H1 (cell line): Measurements from ENCODE around the gene ARHGAP18. TPM values are rescaled to one million over a fixed set of nuclear protein-coding genes. Genes with fewer than 3 reads are reported as not detected.

ENCODE experiments used
- EP300 ChIP-seq, 2 experiments: IDR thresholded peaks; 1 replicate in 1 of 2; 2 replicates in 1 of 2; pipeline ENCODE4 v1.6.1; 2011 to 2012; ENCODE audit warnings: low read depth in 2 of 2, low read length in 2 of 2, mild to moderate bottlenecking in 2 of 2, borderline replicate concordance in 1 of 2, inconsistent platforms in 1 of 2, moderate library complexity in 1 of 2
- HDAC6 ChIP-seq: IDR thresholded peaks from one replicate; pipeline ENCODE4 v1.7.1; 2012; ENCODE audit warnings: low read depth, mild to moderate bottlenecking, inconsistent platforms, low read length, moderate library complexity
- JUN ChIP-seq: IDR thresholded peaks from 2 replicates; pipeline ENCODE4 v1.6.1; 2011; ENCODE audit warnings: low read depth, mild to moderate bottlenecking, improper control_type of control experiment, low read length
- KDM1A ChIP-seq: fragments of 200-600, 300-600 bp; sonication (generic); IDR thresholded peaks from 2 replicates; pipeline ENCODE4 v1.7.1; 2016; ENCODE audit warnings: mild to moderate bottlenecking, low read length, borderline replicate concordance
- NRF1 ChIP-seq: IDR thresholded peaks from 2 replicates; pipeline ENCODE4 v1.6.1; 2011; ENCODE audit warnings: mild to moderate bottlenecking, low read depth, low read length, improper control_type of control experiment
- polyA plus RNA-seq, 7 experiments: library from polyadenylated mRNA; depleted of rRNA in 3 of 7; stranded (reverse) in 5 of 7; unstranded in 2 of 7; fragments of >200 nt in 5 of 7; fragments of 200-250 nt in 2 of 7; gene quantifications; 1 replicate in 5 of 7; 2 replicates in 1 of 7; 4 replicates in 1 of 7; pipeline versions ENCODE4 v1.2.1 to v1.2.3, GENCODE V29; 2011 to 2013; ENCODE audit warnings: missing spikeins in 2 of 7, mixed read lengths in 2 of 7
- total RNA-seq: library from RNA; stranded (reverse); fragmentation: NEBNext Ultra II Directional; extraction: Animal tissue kit (Norgen Biotek cat#: 25700); gene quantifications from 2 replicates; pipeline ENCODE4 v1.2.1, GENCODE V29; 2021
- TF ChIP-seq, protein P1 (sequence below): fragments of 300-600 bp; sonication (generic); IDR thresholded peaks from 2 replicates; pipeline ENCODE4 v1.7.1; 2012; ENCODE audit warnings: low read length, moderate library complexity, mild to moderate bottlenecking, inconsistent platforms; ENCODE audit not compliant: insufficient replicate concordance
- TF ChIP-seq, protein P2 (sequence below): IDR thresholded peaks from 2 replicates; pipeline ENCODE4 v1.6.1; 2012; ENCODE audit warnings: inconsistent platforms

The ARHGAP18 gene
- total and polyA plus RNA-seq, 2 of the 8 experiments (the other 6 are each of a cell fraction or from before 2014, with no cell fraction given), result 0.83 to 4.5 TPM

DNA sequence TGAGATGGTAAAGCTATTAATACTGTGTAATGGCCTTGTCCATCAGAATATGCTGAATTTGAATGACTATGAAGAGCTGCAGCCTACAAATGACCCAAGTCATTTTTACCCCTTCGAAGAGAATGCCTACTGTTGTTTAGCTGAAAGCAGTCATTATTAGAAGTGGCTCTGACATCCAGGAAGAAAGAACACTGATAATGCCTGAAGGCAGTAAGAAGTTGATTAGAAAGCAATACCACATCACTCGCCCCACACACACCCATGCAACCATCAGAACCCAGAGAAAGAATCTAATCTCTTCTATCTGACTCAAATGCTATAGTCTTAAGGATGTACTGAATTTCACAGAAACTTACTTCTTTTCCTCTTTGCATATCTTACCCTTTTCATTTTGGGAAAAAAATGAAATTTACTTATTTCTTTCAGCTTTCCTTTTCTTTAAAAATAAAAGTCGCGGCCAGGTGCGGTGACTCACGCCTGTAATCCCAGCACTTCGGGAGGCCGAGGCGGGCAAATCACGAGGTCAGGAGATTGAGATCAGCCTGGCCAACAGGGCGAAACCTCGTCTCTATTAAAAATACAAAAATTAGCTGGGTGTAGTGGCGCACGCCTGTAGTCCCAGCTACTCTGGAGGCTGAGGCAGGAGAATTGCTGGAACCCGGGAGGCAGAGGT lies 61.0 kb downstream of the ARHGAP18 start (continued):
- TF ChIP-seq, protein P1, sequence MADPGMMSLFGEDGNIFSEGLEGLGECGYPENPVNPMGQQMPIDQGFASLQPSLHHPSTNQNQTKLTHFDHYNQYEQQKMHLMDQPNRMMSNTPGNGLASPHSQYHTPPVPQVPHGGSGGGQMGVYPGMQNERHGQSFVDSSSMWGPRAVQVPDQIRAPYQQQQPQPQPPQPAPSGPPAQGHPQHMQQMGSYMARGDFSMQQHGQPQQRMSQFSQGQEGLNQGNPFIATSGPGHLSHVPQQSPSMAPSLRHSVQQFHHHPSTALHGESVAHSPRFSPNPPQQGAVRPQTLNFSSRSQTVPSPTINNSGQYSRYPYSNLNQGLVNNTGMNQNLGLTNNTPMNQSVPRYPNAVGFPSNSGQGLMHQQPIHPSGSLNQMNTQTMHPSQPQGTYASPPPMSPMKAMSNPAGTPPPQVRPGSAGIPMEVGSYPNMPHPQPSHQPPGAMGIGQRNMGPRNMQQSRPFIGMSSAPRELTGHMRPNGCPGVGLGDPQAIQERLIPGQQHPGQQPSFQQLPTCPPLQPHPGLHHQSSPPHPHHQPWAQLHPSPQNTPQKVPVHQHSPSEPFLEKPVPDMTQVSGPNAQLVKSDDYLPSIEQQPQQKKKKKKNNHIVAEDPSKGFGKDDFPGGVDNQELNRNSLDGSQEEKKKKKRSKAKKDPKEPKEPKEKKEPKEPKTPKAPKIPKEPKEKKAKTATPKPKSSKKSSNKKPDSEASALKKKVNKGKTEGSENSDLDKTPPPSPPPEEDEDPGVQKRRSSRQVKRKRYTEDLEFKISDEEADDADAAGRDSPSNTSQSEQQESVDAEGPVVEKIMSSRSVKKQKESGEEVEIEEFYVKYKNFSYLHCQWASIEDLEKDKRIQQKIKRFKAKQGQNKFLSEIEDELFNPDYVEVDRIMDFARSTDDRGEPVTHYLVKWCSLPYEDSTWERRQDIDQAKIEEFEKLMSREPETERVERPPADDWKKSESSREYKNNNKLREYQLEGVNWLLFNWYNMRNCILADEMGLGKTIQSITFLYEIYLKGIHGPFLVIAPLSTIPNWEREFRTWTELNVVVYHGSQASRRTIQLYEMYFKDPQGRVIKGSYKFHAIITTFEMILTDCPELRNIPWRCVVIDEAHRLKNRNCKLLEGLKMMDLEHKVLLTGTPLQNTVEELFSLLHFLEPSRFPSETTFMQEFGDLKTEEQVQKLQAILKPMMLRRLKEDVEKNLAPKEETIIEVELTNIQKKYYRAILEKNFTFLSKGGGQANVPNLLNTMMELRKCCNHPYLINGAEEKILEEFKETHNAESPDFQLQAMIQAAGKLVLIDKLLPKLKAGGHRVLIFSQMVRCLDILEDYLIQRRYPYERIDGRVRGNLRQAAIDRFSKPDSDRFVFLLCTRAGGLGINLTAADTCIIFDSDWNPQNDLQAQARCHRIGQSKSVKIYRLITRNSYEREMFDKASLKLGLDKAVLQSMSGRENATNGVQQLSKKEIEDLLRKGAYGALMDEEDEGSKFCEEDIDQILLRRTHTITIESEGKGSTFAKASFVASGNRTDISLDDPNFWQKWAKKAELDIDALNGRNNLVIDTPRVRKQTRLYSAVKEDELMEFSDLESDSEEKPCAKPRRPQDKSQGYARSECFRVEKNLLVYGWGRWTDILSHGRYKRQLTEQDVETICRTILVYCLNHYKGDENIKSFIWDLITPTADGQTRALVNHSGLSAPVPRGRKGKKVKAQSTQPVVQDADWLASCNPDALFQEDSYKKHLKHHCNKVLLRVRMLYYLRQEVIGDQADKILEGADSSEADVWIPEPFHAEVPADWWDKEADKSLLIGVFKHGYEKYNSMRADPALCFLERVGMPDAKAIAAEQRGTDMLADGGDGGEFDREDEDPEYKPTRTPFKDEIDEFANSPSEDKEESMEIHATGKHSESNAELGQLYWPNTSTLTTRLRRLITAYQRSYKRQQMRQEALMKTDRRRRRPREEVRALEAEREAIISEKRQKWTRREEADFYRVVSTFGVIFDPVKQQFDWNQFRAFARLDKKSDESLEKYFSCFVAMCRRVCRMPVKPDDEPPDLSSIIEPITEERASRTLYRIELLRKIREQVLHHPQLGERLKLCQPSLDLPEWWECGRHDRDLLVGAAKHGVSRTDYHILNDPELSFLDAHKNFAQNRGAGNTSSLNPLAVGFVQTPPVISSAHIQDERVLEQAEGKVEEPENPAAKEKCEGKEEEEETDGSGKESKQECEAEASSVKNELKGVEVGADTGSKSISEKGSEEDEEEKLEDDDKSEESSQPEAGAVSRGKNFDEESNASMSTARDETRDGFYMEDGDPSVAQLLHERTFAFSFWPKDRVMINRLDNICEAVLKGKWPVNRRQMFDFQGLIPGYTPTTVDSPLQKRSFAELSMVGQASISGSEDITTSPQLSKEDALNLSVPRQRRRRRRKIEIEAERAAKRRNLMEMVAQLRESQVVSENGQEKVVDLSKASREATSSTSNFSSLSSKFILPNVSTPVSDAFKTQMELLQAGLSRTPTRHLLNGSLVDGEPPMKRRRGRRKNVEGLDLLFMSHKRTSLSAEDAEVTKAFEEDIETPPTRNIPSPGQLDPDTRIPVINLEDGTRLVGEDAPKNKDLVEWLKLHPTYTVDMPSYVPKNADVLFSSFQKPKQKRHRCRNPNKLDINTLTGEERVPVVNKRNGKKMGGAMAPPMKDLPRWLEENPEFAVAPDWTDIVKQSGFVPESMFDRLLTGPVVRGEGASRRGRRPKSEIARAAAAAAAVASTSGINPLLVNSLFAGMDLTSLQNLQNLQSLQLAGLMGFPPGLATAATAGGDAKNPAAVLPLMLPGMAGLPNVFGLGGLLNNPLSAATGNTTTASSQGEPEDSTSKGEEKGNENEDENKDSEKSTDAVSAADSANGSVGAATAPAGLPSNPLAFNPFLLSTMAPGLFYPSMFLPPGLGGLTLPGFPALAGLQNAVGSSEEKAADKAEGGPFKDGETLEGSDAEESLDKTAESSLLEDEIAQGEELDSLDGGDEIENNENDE, result no peak
- TF ChIP-seq JUN (no peak), HDAC6 (no peak), KDM1A (no peak), EP300 (IDR thresholded peaks at IDR 0.05; ENCODE audit: borderline replicate concordance in 1 of 2, low read depth in 2 of 2, low read length in 2 of 2) (no peak), NRF1 (no peak)
- TF ChIP-seq, protein P2, sequence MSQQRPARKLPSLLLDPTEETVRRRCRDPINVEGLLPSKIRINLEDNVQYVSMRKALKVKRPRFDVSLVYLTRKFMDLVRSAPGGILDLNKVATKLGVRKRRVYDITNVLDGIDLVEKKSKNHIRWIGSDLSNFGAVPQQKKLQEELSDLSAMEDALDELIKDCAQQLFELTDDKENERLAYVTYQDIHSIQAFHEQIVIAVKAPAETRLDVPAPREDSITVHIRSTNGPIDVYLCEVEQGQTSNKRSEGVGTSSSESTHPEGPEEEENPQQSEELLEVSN, result no peak
